T-helper 1 cell treated with Interleukin-12 subunit alpha and Interleukin-12 subunit beta and Interleukin-4 antibody, amounts not matched to agents 30 ng/mL and 1 ng/mL, for 36 hours (primary cell): ENCODE data around the gene UBR3. TPM values are rescaled to one million over a fixed set of nuclear protein-coding genes. Genes with fewer than 3 reads are reported as not detected.
"Not testable (repeated sequence)": the region's sequence is repeated elsewhere in the genome, so short reads cannot be mapped to it uniquely, and the experiment has no call there.

ENCODE experiments used
- intact Hi-C: fragments of 100-400 bp; cut with micrococcal nuclease; formaldehyde crosslinking; loops from one replicate; pipeline ENCODE4 v1.15.1; 2024
- total RNA-seq: library from RNA; stranded (reverse); gene quantifications from 2 replicates; pipeline ENCODE4 v1.2.3, GENCODE V29; 2022

The UBR3 gene
- total RNA-seq, 1 donor from 2014 or later: 27.1 TPM

GRCh38 chr2:169860149-169860548, 32.9 kb downstream of the UBR3 start:
- intact Hi-C loops: no loop called here

- intact Hi-C loops: no loop called here
These were observed 35.6 kb downstream of the UBR3 start for GRCh38 chr2:169862816-169863215.

- intact Hi-C loops: no loop called here
These were observed 38.2 kb downstream of the UBR3 start for GRCh38 chr2:169865492-169865891.

DNA sequence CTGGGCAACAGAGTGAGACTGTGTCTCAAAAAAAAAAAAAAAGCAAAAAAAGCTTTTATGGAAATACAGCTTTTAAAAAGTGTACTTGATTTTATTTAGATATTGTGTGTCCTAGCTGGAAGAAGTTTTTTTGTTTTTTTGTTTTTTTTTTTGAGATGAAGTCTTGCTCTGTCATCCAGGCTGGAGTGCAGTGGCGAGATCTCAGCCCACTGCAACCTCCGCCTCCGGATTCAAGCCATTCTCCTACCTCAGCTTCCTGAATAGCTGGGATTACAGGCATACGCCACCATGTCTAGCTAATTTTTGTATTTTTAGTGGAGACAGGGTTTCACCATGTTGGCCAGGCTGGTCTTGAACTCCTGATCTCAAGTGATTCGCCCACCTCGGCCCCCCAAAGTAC, 39.0 kb downstream of the UBR3 start:
- intact Hi-C loops: not testable (repeated sequence)

DNA sequence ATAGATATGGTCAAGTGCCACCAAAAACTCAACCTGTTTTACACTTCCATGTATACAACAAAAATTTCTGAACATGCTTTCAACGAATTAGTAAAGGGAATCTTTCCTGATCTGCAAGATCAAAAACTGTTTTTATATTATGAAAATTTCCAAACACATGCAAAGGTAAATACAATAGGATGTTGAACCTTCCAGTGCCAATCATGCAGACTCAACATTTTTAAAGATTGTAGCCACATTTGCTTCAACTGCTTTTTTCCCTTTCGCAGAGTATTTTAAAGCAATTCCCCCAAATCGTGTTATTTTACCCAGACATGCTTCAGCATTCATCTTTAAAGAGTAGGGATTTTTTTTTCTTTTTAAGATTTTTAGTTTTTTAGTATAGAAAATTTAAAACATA, 40.3 kb downstream of the UBR3 start:
- intact Hi-C loops: no loop called here

DNA sequence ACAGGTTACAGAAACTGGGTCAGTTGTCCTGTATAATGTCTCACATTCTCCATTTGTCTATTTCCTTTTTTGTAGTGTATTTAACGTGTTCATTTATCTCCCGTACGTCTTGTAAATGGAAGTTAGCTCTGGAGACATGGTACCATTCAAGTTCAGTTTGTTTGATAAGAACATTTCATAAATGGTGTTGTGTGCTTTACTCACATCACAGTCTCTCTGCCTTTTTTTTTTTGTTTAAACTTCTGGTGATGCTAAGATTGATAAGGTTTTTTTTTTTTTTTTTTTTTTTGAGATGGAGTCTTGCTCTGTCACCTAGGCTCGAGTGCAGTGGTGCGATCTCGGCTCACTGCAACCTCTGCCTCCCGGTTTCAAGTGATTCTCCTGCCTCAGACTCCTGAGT, 41.7 kb downstream of the UBR3 start:
- intact Hi-C loops: no loop called here

DNA sequence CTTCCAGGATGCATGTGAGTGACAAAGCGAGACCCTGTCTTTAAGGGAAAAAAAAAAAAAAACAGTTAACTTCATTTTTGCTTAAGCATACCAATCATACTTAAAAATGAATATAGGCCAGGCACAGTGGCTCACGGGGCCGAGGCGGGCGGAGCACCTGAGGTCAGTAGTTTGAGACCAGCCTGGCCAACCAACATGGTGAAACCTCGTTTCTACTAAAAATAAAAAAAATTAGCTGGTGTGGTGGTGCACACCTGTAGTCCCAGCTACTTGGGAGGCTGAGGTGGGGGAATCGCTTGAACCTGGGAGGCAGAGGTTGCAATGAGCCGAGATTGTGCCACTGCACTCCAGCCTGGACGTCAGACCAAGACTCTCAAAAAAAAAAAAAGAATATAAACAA, 44.1 kb downstream of the UBR3 start:
- intact Hi-C loops: not testable (repeated sequence)

DNA sequence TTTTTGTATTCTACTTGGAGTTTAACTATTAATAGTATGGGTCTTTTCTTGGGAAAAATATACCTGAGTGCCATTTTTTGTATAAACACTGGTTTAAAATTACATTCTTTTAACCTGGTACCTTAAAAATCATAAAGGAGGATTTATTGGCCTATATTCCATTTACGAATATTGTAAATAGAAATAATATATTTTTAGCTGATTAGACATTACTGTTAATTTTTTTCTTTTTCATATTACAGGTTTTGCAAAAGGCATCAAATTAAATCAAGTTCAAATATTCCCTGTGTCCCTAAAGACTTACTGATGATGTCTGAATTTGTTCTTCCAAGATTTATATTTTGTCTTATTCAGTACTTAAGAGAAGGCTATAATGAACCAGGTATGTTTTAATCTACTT, 44.7 kb downstream of the UBR3 start:
- intact Hi-C loops: no loop called here

DNA sequence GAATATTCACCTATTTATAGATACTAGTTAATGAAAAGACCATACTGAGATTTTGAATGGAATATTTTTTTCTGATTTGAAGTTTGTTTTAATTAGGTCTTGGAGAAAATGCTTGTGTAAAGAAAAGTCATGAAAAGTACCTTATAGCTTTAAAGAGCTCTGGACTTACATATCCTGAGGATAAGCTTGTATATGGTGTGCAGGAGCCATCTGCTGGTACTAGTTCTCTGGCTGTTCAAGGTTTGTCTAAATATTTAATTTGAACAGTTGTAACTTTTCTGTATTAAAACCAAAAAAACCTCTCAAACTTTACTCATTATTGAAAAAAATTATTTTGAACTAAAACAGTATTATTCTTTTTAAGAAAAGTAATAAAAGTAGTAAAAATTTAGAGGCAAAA, 50.1 kb downstream of the UBR3 start:
- intact Hi-C loops: loop anchor here (1.0 to 2.0 kb wide), 2 partner anchors 53 to 349 kb away; partner anchors contain the start of gene METTL5

DNA sequence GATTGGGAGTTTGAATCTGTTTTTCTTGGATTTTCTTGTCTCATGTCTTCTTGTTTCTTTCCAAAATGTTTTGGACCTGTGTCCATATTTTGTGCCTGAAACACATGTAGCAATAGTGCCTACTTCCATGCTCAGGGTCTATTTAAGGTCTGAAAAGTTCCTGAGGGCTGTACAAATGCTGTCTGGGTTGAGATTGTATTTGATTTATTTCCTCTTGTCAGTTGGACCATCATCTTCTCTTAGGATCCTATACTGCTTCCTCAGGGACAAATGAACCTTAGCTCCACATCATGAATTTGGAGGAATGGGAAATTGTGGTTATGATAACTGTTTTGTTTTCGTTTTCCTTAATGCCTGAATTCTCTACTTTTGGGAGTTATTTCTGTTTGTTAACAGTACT, 59.9 kb downstream of the UBR3 start:
- intact Hi-C loops: no loop called here

GRCh38 chr2:169891593-169892298, 64.5 kb downstream of the UBR3 start:
- intact Hi-C loops: no loop called here

GRCh38 chr2:169892951-169893350, 65.7 kb downstream of the UBR3 start:
- intact Hi-C loops: no loop called here

- intact Hi-C loops: no loop called here
These were observed 68.2 kb downstream of the UBR3 start for GRCh38 chr2:169895294-169895985.

- intact Hi-C loops: no loop called here
These were observed 70.6 kb downstream of the UBR3 start for GRCh38 chr2:169897834-169898233.

GRCh38 chr2:169900103-169900502, 72.8 kb downstream of the UBR3 start:
- intact Hi-C loops: not testable (repeated sequence)

GRCh38 chr2:169900686-169901085, 73.4 kb downstream of the UBR3 start:
- intact Hi-C loops: no loop called here

GRCh38 chr2:169906731-169907130, 79.5 kb downstream of the UBR3 start:
- intact Hi-C loops: no loop called here

DNA sequence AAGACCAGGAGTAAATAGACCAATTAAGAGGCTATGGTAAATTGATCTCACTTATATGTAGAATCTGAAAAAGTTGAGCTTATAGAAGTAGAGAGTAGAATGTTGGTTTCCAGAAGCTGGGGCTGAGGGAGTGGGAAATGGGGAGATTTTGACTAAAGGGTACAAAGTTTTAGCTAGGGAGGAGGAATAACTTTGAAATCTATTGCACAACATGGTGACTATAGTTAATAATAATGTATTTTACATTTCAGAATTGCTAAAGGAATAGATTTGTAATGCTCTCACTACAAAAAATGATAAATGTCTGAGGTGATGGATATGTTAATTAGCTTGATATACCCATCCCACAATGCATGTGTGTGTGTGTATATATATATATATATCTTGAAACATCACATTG, 82.1 kb downstream of the UBR3 start:
- intact Hi-C loops: no loop called here

GRCh38 chr2:169910109-169910799, 83.0 kb downstream of the UBR3 start:
- intact Hi-C loops: no loop called here

GRCh38 chr2:169911119-169911518, 83.9 kb downstream of the UBR3 start:
- intact Hi-C loops: no loop called here

- intact Hi-C loops: no loop called here
These were observed 89.4 kb downstream of the UBR3 start for GRCh38 chr2:169916623-169917022.

GRCh38 chr2:169923977-169924376, 96.7 kb downstream of the UBR3 start:
- intact Hi-C loops: no loop called here
